Epithelial cell of proximal tubule (primary cell): Measurements from ENCODE around the gene MRPL36. TPM values are rescaled to one million over a fixed set of nuclear protein-coding genes. Genes with fewer than 3 reads are reported as not detected.

Source experiments
- DNase-seq: peaks from one replicate; pipeline ENCODE4 v3.0.0-alpha.2; 2011; ENCODE audit warnings: low read depth
- H3K4me3 ChIP-seq: 2 replicates; pipeline ENCODE4 v1.5.1; 2011; ENCODE audit warnings: low read depth, mild to moderate bottlenecking, low read length
- total RNA-seq: library from RNA; depleted of rRNA; stranded (reverse); fragments of >200 nt; gene quantifications from 2 replicates; pipeline ENCODE4 v1.2.3, GENCODE V29; 2015
- TF ChIP-seq, protein P1 (sequence below): conservative IDR thresholded peaks from 2 replicates; pipeline ENCODE4 v1.5.1; 2012; ENCODE audit warnings: low read depth, mild to moderate bottlenecking, low read length

MRPL36 gene
- total RNA-seq, 1 donor from 2014 or later: 57.9 TPM

DNA sequence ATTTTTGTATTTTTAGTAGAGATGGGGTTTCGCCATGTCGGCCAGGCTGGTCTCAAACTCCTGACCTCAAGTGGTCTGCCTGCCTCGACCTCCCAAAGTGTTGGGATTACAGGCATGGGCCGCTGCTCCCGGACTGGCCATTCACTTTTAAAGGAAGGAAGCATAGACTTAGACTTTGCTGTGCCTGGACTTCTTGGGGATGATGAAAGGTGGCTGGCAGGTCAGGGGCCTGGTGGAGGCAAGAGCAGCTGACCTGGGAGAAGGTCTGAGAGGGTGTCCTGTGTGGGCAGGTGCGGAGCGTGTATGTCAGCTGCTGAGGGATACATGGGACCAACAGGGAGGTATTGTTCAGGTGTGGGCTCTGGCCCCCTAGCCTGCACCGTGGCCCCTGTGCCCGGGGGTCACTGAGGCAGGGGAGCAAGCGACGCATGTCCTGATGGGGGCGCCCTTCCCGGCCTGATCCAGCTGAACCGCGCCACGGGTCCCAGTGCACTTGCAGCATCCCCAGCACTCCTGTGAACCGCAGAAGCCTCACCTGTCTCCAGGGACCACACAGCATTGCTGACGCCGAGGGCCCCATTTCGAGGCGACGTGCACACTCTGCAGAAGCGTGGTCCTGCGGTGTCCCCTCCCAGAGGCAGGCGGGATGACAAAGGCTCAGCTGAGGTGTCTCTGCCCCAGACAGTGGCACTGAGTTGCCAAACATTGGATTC, 24.6 kb upstream of the MRPL36 start:
- DNase-seq: no peak
- TF ChIP-seq, protein P1, sequence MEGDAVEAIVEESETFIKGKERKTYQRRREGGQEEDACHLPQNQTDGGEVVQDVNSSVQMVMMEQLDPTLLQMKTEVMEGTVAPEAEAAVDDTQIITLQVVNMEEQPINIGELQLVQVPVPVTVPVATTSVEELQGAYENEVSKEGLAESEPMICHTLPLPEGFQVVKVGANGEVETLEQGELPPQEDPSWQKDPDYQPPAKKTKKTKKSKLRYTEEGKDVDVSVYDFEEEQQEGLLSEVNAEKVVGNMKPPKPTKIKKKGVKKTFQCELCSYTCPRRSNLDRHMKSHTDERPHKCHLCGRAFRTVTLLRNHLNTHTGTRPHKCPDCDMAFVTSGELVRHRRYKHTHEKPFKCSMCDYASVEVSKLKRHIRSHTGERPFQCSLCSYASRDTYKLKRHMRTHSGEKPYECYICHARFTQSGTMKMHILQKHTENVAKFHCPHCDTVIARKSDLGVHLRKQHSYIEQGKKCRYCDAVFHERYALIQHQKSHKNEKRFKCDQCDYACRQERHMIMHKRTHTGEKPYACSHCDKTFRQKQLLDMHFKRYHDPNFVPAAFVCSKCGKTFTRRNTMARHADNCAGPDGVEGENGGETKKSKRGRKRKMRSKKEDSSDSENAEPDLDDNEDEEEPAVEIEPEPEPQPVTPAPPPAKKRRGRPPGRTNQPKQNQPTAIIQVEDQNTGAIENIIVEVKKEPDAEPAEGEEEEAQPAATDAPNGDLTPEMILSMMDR: no peak
- H3K4me3 ChIP-seq: no peak overlapping the region

DNA sequence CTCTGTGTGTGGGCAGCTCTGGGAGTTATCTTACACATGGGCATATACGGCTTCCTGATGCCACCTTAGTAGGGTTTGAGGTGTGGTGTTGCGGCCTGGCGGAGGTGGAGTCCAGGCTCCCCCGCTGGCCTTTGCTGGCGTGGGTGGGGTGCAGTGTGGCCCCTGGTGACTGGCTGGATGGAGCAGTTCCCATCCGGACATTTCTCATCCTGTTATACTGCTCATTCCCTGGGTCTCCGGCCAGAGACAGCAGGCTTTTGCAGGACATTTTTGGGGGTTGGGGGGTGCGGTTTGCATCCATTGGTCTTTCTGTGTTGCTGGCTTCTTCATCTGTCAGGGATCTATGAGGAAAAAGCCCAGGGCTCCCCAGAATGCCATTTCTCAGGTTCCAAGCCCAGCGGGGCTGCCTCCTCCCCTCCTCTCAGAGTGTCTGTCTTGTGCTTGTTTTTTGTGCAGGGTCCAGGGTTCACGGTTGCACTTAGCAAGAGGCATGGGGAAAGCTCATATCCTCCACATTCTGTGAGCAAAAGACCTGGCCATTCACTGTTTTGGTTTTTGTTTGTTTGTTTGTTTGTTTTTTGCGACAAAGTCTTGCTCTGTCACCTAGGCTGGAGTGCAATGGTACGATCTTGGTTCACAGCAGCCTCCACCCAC, 23.9 kb upstream of the MRPL36 start:
- TF ChIP-seq, protein P1: no peak
- no peak for DNase-seq
- H3K4me3 ChIP-seq: no peak overlapping the region

DNA sequence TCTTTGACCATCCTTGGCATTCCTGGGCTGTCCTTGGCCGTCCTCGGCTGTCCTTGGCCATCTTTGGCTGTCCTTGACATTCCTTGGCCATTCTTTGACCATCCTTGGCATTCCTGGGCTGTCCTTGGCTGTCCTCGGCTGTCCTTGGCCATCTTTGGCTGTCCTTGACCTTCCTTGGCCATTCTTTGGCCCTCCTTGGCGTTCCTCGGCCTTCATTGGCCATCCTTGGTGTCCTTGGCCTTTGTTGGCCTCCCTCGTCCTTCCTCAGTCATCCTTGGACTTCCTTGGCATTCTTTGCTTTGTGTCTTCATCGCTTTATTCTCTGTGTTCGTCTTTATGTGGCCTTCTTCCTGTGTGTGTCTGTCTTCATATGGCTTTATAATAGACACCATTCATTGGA, 22.2 kb upstream of the MRPL36 start:
- TF ChIP-seq, protein P1: no peak
- no peak overlapping the region for H3K4me3 ChIP-seq
- no peak for DNase-seq

DNA sequence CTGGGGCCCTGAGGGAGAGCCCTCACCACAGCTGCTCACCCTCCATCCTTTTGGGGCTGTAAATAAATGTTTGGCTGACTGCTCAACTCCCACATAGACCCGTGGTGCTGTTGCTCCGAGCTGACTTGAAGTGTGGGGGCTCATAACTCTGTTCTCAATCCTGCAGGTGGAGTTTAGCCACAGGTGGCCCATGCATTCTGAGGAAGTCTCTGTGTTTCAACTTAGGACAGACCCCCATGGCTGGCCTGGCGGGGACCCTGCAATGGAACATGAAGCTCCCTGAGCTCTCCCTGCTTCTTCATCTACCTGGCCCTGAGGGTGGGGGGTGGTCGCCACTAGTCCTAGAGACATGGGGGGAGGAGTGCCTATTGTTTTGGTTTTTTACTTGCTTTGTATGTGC, 21.3 kb upstream of the MRPL36 start:
- no peak for DNase-seq
- TF ChIP-seq, protein P1: no peak

DNA sequence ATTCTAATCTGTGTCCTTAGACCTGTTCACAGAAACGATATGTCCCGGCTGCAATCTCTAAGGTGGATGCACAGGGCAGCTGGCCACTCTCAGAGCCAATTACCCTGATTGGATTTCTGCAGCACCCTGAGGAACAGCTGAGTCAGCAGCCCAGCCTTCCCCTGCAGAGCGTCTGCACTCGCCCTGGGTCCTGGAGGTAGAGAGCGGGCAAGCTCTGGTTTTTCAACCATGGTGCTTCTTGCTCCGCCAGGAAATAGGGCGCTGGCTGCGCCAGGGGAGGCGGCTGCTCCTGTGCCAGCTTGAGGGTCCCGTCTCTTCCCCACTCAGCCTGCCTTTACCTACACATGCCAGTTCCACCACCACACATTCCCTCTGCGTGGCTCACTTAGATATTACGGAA, 20.7 kb upstream of the MRPL36 start:
- H3K4me3 ChIP-seq: no peak overlapping the region
- DNase-seq: no peak
- TF ChIP-seq, protein P1: no peak

More for the DNA sequence above, 21.3 kb upstream of the MRPL36 start:
- no peak overlapping the region for H3K4me3 ChIP-seq

DNA sequence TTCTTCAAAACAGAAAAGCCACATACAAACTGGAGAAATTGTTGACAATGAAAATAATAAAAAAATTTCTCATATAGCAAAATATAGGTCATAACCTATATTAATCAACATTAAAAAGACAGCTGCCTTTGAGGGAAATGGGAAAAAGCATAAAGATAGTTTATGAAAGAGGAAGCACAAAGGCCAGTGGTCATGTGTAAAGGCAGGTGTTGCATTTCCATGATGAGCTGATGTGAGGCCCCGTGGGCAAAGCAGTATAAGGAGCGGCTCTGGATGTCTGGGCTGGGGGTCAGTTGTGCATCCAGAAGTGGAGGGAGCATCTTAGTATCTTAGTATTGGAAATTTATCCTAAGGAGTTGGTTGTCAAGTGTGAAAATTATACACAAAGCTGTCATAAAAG, 19.8 kb upstream of the MRPL36 start:
- no peak for DNase-seq
- H3K4me3 ChIP-seq: no peak overlapping the region
- TF ChIP-seq, protein P1: no peak

DNA sequence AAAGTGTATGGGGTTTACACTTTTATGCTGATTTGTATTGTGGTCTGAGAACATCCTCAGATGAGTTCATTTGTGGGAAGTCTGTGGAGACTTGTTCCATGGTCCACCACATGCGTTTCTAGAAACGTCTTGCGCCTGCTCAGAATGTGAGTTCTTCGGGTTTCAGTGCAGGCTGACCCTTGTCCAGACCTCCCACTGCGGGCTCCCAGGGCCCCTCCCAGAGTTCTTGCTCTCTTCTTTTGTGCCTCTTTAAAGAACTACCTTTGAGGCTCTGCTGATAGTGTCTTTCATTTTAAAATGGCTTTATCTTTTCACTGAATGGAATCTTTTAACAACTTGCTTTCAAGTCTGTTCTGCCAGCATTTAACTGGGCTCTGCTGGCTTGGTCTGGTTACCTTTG, 19.1 kb upstream of the MRPL36 start:
- no peak for DNase-seq
- no peak overlapping the region for H3K4me3 ChIP-seq
- TF ChIP-seq, protein P1: no peak
